HG03135 (cell line): Measurements from ENCODE around the gene FBXW4.

Experiments used
- ATAC-seq: cut with Tn5 transposase; IDR thresholded peaks from one replicate; pipeline ENCODE4 v1.9.1; 2021; ENCODE audit warnings: mild to moderate bottlenecking, moderate library complexity; ENCODE audit not compliant: unreplicated experiment

FBXW4 gene

GRCh38 chr10:101569323-101569621 is 125.7 kb downstream of the FBXW4 start:
- no peak for ATAC-seq

- no peak for ATAC-seq
These were observed 126.8 kb downstream of the FBXW4 start for GRCh38 chr10:101568054-101568745.

GRCh38 chr10:101567165-101568006 is 127.6 kb downstream of the FBXW4 start:
- no peak for ATAC-seq

- ATAC-seq, result no peak
These were observed 128.4 kb downstream of the FBXW4 start for GRCh38 chr10:101566333-101567164.

- no peak for ATAC-seq
These were observed 129.0 kb downstream of the FBXW4 start for GRCh38 chr10:101565936-101566332.

GRCh38 chr10:101565370-101565900 is 129.5 kb downstream of the FBXW4 start:
- ATAC-seq, result no peak

GRCh38 chr10:101564490-101564991 is 130.4 kb downstream of the FBXW4 start:
- no peak for ATAC-seq

- ATAC-seq, result no peak
These were observed 131.4 kb downstream of the FBXW4 start for GRCh38 chr10:101563497-101564040.

GRCh38 chr10:101563007-101563406 is 132.0 kb downstream of the FBXW4 start:
- ATAC-seq, result no peak

GRCh38 chr10:101562231-101562630 is 132.7 kb downstream of the FBXW4 start:
- ATAC-seq, result no peak

- ATAC-seq, result no peak
These were observed 133.7 kb downstream of the FBXW4 start for GRCh38 chr10:101561068-101561915.
